HEK293 (cell line): Measurements from ENCODE around the gene AIF1.

ENCODE experiments used
- GLIS2 ChIP-seq: fragments of 450-650 bp; formaldehyde crosslinking; IDR thresholded peaks from 2 replicates; pipeline ENCODE4 v1.5.1; 2016; ENCODE audit warnings: missing biosample characterization, missing genetic modification characterization
- KLF8 ChIP-seq: fragments of 450-650 bp; formaldehyde crosslinking; IDR thresholded peaks from 2 replicates; pipeline ENCODE4 v1.5.1; 2016; ENCODE audit warnings: missing biosample characterization, missing genetic modification characterization
- MYNN ChIP-seq: fragments of 450-650 bp; formaldehyde crosslinking; IDR thresholded peaks from 2 replicates; pipeline ENCODE4 v1.5.1; 2016; ENCODE audit warnings: missing biosample characterization, missing genetic modification characterization, borderline replicate concordance
- YY2 ChIP-seq: fragments of 450-650 bp; formaldehyde crosslinking; IDR thresholded peaks from 2 replicates; pipeline ENCODE4 v1.5.1; 2016; ENCODE audit warnings: missing biosample characterization, missing genetic modification characterization
- ZBTB1 ChIP-seq: fragments of 450-650 bp; formaldehyde crosslinking; IDR thresholded peaks from 2 replicates; pipeline ENCODE4 v1.5.1; 2016; ENCODE audit warnings: missing biosample characterization, missing genetic modification characterization
- ZBTB17 ChIP-seq: fragments of 450-650 bp; formaldehyde crosslinking; IDR thresholded peaks from 2 replicates; pipeline ENCODE4 v1.5.1; 2016; ENCODE audit warnings: missing biosample characterization, missing genetic modification characterization
- ZBTB48 ChIP-seq: fragments of 450-650 bp; formaldehyde crosslinking; IDR thresholded peaks from 2 replicates; pipeline ENCODE4 v1.5.1; 2016; ENCODE audit warnings: missing biosample characterization, missing genetic modification characterization
- ZFP37 ChIP-seq: fragments of 450-650 bp; formaldehyde crosslinking; IDR thresholded peaks from 2 replicates; pipeline ENCODE4 v1.5.1; 2016; ENCODE audit warnings: missing biosample characterization, missing genetic modification characterization
- ZNF114 ChIP-seq: fragments of 450-650 bp; formaldehyde crosslinking; IDR thresholded peaks from 2 replicates; pipeline ENCODE4 v1.5.0; 2017; ENCODE audit warnings: missing biosample characterization, missing genetic modification characterization
- ZNF174 ChIP-seq: fragments of 450-650 bp; formaldehyde crosslinking; IDR thresholded peaks from 2 replicates; pipeline ENCODE4 v1.5.0; 2017; ENCODE audit warnings: missing biosample characterization, mild to moderate bottlenecking, missing genetic modification characterization
- ZNF184 ChIP-seq: fragments of 450-650 bp; IDR thresholded peaks from 2 replicates; pipeline ENCODE4 v1.5.1; 2018; ENCODE audit warnings: missing biosample characterization, mild to moderate bottlenecking, missing genetic modification characterization
- ZNF19 ChIP-seq: fragments of 450-650 bp; formaldehyde crosslinking; IDR thresholded peaks from 2 replicates; pipeline ENCODE4; 2016; ENCODE audit warnings: missing biosample characterization, missing genetic modification characterization, low read depth
- ZNF350 ChIP-seq: fragments of 450-650 bp; formaldehyde crosslinking; IDR thresholded peaks from 2 replicates; pipeline ENCODE4 v1.5.0; 2017; ENCODE audit warnings: missing biosample characterization, mild to moderate bottlenecking, missing genetic modification characterization
- ZNF521 ChIP-seq: fragments of 450-650 bp; formaldehyde crosslinking; IDR thresholded peaks from 2 replicates; pipeline ENCODE4 v1.5.1; 2017; ENCODE audit warnings: missing biosample characterization, mild to moderate bottlenecking, missing genetic modification characterization
- ZNF660 ChIP-seq: fragments of 450-650 bp; IDR thresholded peaks from 2 replicates; pipeline ENCODE4 v1.5.1; 2018; ENCODE audit warnings: missing biosample characterization, mild to moderate bottlenecking, missing genetic modification characterization
- ZNF677 ChIP-seq: fragments of 450-650 bp; IDR thresholded peaks from 2 replicates; pipeline ENCODE4 v1.5.0; 2018; ENCODE audit warnings: missing biosample characterization, mild to moderate bottlenecking, missing genetic modification characterization, moderate library complexity
- ZNF837 ChIP-seq: fragments of 450-650 bp; formaldehyde crosslinking; IDR thresholded peaks from 2 replicates; pipeline ENCODE4 v1.5.1; 2016; ENCODE audit warnings: missing biosample characterization, missing genetic modification characterization
- ZXDB ChIP-seq: fragments of 450-650 bp; formaldehyde crosslinking; IDR thresholded peaks from 2 replicates; pipeline ENCODE4 v1.5.1; 2016; ENCODE audit warnings: missing biosample characterization, missing genetic modification characterization
- TF ChIP-seq, protein P1 (sequence below): fragments of 450-650 bp; formaldehyde crosslinking; IDR thresholded peaks from 2 replicates; pipeline ENCODE4 v1.5.1; 2016; ENCODE audit warnings: missing biosample characterization, missing genetic modification characterization
- TF ChIP-seq, protein P2 (sequence below): fragments of 450-650 bp; formaldehyde crosslinking; IDR thresholded peaks from 2 replicates; pipeline ENCODE4 v1.5.1; 2016; ENCODE audit warnings: missing biosample characterization, missing genetic modification characterization, borderline replicate concordance
- TF ChIP-seq, protein P3 (sequence below): fragments of 450-650 bp; formaldehyde crosslinking; conservative IDR thresholded peaks from 2 replicates; pipeline ENCODE4 v1.5.1; 2016; ENCODE audit warnings: low read depth, missing biosample characterization, missing genetic modification characterization
- TF ChIP-seq, protein P4 (sequence below): fragments of 450-650 bp; formaldehyde crosslinking; IDR thresholded peaks from 2 replicates; pipeline ENCODE4 v1.5.1; 2016; ENCODE audit warnings: missing biosample characterization, missing genetic modification characterization
- TF ChIP-seq, protein P5 (sequence below): fragments of 450-650 bp; formaldehyde crosslinking; IDR thresholded peaks from 2 replicates; pipeline ENCODE4 v1.5.1; 2016; ENCODE audit warnings: missing biosample characterization, missing genetic modification characterization, borderline replicate concordance
- TF ChIP-seq, protein P6 (sequence below): fragments of 450-650 bp; formaldehyde crosslinking; IDR thresholded peaks from 2 replicates; pipeline ENCODE4 v1.5.1; 2016; ENCODE audit warnings: missing biosample characterization, missing genetic modification characterization
- TF ChIP-seq, protein P7 (sequence below): fragments of 450-650 bp; formaldehyde crosslinking; IDR thresholded peaks from 2 replicates; pipeline ENCODE4 v1.5.1; 2016; ENCODE audit warnings: missing biosample characterization, missing genetic modification characterization, low read depth

Gene AIF1

DNA sequence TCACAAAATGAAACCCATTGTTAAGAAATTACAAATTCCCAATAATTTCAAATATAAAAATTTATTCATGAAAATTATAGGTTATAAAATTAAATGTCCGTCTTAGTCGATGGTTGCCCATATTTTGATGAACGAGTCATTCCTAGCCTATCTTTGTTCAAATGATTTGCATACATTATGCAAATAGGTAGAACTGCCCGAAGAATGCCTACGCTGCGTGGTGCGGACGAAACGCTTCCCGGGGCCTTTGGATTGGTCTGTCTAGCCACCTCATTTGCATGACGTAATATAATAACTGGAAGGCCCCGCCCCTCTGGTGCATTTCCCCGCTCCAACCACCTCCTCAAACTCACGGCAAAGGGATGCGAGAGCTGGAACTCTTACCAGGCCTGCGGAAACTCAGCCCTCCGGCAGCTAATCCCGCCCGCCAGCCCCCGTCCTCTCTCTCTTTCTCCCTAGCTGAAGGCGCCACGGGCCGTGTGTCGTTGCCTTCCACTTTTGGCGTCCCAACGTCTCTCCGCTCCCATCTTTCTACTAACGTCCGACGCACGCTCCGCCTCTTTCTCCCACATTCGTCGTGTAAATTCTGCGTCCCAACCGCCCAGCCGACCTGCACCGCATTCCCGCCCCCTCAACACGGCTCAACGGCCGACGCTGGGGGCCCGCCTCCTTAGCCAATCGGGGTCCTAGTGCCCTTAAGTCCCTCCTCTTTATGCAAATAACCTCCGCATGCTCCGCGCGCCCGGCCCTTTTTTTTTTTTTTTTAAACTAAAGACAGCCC is 5.0 kb downstream of the AIF1 start (continued):
- no peak for TF ChIP-seq MYNN (tag by site-specific recombination)
- TF ChIP-seq, protein P1, sequence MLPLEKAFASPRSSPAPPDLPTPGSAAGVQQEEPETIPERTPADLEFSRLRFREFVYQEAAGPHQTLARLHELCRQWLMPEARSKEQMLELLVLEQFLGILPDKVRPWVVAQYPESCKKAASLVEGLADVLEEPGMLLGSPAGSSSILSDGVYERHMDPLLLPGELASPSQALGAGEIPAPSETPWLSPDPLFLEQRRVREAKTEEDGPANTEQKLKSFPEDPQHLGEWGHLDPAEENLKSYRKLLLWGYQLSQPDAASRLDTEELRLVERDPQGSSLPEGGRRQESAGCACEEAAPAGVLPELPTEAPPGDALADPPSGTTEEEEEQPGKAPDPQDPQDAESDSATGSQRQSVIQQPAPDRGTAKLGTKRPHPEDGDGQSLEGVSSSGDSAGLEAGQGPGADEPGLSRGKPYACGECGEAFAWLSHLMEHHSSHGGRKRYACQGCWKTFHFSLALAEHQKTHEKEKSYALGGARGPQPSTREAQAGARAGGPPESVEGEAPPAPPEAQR (tag by site-specific recombination) = no peak
- TF ChIP-seq ZNF184 = no peak
- peak; percentile 76 for TF ChIP-seq GLIS2
- TF ChIP-seq ZBTB48 (tag by site-specific recombination) = peak; percentile 26; the same call in 1 of the 2 replicates
- TF ChIP-seq ZNF114 = no peak
- TF ChIP-seq, protein P2, sequence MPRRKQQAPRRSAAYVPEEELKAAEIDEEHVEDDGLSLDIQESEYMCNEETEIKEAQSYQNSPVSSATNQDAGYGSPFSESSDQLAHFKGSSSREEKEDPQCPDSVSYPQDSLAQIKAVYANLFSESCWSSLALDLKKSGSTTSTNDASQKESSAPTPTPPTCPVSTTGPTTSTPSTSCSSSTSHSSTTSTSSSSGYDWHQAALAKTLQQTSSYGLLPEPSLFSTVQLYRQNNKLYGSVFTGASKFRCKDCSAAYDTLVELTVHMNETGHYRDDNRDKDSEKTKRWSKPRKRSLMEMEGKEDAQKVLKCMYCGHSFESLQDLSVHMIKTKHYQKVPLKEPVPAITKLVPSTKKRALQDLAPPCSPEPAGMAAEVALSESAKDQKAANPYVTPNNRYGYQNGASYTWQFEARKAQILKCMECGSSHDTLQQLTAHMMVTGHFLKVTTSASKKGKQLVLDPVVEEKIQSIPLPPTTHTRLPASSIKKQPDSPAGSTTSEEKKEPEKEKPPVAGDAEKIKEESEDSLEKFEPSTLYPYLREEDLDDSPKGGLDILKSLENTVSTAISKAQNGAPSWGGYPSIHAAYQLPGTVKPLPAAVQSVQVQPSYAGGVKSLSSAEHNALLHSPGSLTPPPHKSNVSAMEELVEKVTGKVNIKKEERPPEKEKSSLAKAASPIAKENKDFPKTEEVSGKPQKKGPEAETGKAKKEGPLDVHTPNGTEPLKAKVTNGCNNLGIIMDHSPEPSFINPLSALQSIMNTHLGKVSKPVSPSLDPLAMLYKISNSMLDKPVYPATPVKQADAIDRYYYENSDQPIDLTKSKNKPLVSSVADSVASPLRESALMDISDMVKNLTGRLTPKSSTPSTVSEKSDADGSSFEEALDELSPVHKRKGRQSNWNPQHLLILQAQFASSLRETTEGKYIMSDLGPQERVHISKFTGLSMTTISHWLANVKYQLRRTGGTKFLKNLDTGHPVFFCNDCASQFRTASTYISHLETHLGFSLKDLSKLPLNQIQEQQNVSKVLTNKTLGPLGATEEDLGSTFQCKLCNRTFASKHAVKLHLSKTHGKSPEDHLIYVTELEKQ = no peak
- peak; percentile 87 for TF ChIP-seq ZBTB17 (tag by site-specific recombination)
- TF ChIP-seq ZNF19 (tag by site-specific recombination) = no peak
- peak; percentile 46 for TF ChIP-seq YY2 (tag by site-specific recombination)
- TF ChIP-seq ZNF350 = no peak
- TF ChIP-seq, protein P3, sequence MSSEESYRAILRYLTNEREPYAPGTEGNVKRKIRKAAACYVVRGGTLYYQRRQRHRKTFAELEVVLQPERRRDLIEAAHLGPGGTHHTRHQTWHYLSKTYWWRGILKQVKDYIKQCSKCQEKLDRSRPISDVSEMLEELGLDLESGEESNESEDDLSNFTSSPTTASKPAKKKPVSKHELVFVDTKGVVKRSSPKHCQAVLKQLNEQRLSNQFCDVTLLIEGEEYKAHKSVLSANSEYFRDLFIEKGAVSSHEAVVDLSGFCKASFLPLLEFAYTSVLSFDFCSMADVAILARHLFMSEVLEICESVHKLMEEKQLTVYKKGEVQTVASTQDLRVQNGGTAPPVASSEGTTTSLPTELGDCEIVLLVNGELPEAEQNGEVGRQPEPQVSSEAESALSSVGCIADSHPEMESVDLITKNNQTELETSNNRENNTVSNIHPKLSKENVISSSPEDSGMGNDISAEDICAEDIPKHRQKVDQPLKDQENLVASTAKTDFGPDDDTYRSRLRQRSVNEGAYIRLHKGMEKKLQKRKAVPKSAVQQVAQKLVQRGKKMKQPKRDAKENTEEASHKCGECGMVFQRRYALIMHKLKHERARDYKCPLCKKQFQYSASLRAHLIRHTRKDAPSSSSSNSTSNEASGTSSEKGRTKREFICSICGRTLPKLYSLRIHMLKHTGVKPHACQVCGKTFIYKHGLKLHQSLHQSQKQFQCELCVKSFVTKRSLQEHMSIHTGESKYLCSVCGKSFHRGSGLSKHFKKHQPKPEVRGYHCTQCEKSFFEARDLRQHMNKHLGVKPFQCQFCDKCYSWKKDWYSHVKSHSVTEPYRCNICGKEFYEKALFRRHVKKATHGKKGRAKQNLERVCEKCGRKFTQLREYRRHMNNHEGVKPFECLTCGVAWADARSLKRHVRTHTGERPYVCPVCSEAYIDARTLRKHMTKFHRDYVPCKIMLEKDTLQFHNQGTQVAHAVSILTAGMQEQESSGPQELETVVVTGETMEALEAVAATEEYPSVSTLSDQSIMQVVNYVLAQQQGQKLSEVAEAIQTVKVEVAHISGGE (tag by site-specific recombination) = no peak
- TF ChIP-seq, protein P4, sequence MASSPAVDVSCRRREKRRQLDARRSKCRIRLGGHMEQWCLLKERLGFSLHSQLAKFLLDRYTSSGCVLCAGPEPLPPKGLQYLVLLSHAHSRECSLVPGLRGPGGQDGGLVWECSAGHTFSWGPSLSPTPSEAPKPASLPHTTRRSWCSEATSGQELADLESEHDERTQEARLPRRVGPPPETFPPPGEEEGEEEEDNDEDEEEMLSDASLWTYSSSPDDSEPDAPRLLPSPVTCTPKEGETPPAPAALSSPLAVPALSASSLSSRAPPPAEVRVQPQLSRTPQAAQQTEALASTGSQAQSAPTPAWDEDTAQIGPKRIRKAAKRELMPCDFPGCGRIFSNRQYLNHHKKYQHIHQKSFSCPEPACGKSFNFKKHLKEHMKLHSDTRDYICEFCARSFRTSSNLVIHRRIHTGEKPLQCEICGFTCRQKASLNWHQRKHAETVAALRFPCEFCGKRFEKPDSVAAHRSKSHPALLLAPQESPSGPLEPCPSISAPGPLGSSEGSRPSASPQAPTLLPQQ = peak; percentile 32
- no peak for TF ChIP-seq ZNF174 (tag by site-specific recombination)
- no peak for TF ChIP-seq ZNF837 (tag by site-specific recombination)
- TF ChIP-seq, protein P5, sequence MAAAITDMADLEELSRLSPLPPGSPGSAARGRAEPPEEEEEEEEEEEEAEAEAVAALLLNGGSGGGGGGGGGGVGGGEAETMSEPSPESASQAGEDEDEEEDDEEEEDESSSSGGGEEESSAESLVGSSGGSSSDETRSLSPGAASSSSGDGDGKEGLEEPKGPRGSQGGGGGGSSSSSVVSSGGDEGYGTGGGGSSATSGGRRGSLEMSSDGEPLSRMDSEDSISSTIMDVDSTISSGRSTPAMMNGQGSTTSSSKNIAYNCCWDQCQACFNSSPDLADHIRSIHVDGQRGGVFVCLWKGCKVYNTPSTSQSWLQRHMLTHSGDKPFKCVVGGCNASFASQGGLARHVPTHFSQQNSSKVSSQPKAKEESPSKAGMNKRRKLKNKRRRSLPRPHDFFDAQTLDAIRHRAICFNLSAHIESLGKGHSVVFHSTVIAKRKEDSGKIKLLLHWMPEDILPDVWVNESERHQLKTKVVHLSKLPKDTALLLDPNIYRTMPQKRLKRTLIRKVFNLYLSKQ (tag by site-specific recombination) = no peak
- TF ChIP-seq ZFP37 (tag by site-specific recombination) = no peak
- TF ChIP-seq, protein P6, sequence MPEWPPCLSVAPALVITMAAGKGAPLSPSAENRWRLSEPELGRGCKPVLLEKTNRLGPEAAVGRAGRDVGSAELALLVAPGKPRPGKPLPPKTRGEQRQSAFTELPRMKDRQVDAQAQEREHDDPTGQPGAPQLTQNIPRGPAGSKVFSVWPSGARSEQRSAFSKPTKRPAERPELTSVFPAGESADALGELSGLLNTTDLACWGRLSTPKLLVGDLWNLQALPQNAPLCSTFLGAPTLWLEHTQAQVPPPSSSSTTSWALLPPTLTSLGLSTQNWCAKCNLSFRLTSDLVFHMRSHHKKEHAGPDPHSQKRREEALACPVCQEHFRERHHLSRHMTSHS = no peak
- TF ChIP-seq ZXDB = peak; percentile 62
- peak; percentile 48; the same call in 1 of the 2 replicates for TF ChIP-seq ZNF660
- peak; percentile 59 for TF ChIP-seq KLF8 (tag by site-specific recombination)
- TF ChIP-seq, protein P7, sequence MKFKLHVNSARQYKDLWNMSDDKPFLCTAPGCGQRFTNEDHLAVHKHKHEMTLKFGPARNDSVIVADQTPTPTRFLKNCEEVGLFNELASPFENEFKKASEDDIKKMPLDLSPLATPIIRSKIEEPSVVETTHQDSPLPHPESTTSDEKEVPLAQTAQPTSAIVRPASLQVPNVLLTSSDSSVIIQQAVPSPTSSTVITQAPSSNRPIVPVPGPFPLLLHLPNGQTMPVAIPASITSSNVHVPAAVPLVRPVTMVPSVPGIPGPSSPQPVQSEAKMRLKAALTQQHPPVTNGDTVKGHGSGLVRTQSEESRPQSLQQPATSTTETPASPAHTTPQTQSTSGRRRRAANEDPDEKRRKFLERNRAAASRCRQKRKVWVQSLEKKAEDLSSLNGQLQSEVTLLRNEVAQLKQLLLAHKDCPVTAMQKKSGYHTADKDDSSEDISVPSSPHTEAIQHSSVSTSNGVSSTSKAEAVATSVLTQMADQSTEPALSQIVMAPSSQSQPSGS (tag by site-specific recombination) = peak; percentile 99
- no peak for TF ChIP-seq ZBTB1 (tag by site-specific recombination)
- no peak for TF ChIP-seq ZNF521 (tag by site-specific recombination)
- TF ChIP-seq ZNF677 (tag by site-specific recombination) = no peak
